Common myeloid progenitor, CD34-positive (primary cell): ENCODE data around the gene AFMID.

Source experiments
- CTCF ChIA-PET: fragments of 350-600 bp; sonication (Branson Sonifier 250); formaldehyde crosslinking; loops from one replicate; lab custom pipeline; 2021; ENCODE audit warnings: antibody characterized with exemption; lab: Charles Lee
- POLR2A ChIA-PET: fragments of 350-600 bp; sonication (Branson Sonifier 250); formaldehyde crosslinking; loops from one replicate; lab custom pipeline; 2021; ENCODE audit warnings: antibody characterized with exemption; lab: Charles Lee
- DNase-seq, 3 donors: peaks; one replicate each; pipeline versions ENCODE4 v3.0.0 to v3.0.0-alpha.2; 2013
- H3K27ac ChIP-seq, 2 experiments: 1 replicate in 1 of 2; 2 replicates in 1 of 2; pipeline ENCODE4 v1.7.0; 2013; ENCODE audit warnings: inconsistent platforms in 2 of 2, low read length in 2 of 2, mild to moderate bottlenecking in 2 of 2, low read depth in 1 of 2, moderate library complexity in 1 of 2; ENCODE audit not compliant: severe bottlenecking in 2 of 2, insufficient read depth in 1 of 2, poor library complexity in 1 of 2
- H3K27me3 ChIP-seq, 5 experiments: replicated peaks in 2 of 5; 1 replicate in 3 of 5; 2 replicates in 2 of 5; pipeline versions ENCODE4 v1.6.1 to v1.7.0; 2013; ENCODE audit warnings: low read length in 4 of 5, mild to moderate bottlenecking in 2 of 5, moderate library complexity in 2 of 5, inconsistent platforms in 1 of 5; ENCODE audit not compliant: insufficient read depth in 5 of 5, control insufficient read depth in 4 of 5
- H3K36me3 ChIP-seq, 4 experiments: 1 replicate in 2 of 4; 2 replicates in 2 of 4; pipeline versions ENCODE4 v1.6.1 to v1.7.0; 2013; ENCODE audit warnings: low read length in 3 of 4, control low read depth in 1 of 4, mild to moderate bottlenecking in 1 of 4; ENCODE audit not compliant: control insufficient read depth in 4 of 4, insufficient read depth in 4 of 4
- H3K4me1 ChIP-seq, 4 experiments: 1 replicate in 3 of 4; 2 replicates in 1 of 4; pipeline versions ENCODE4 v1.6.1 to v1.7.1; 2013; ENCODE audit warnings: low read length in 3 of 4, mild to moderate bottlenecking in 3 of 4, control low read depth in 1 of 4, inconsistent platforms in 1 of 4, moderate library complexity in 1 of 4; ENCODE audit not compliant: control insufficient read depth in 4 of 4, insufficient read depth in 4 of 4; ENCODE audit errors: control extremely low read depth in 1 of 4
- H3K4me3 ChIP-seq, 7 experiments: 1 replicate in 4 of 7; 2 replicates in 3 of 7; pipeline versions ENCODE4 v1.5.1 to v1.7.0; 2013; ENCODE audit warnings: mild to moderate bottlenecking in 7 of 7, low read length in 6 of 7, moderate library complexity in 6 of 7, inconsistent platforms in 2 of 7, low read depth in 2 of 7, control low read depth in 1 of 7; ENCODE audit not compliant: insufficient read depth in 4 of 7, control insufficient read depth in 1 of 7; ENCODE audit errors: extremely low read depth in 1 of 7
- H3K9me3 ChIP-seq, 5 experiments: 1 replicate in 4 of 5; 2 replicates in 1 of 5; pipeline versions ENCODE4 v1.6.1 to v1.7.1; 2013; ENCODE audit warnings: low read length in 4 of 5, mild to moderate bottlenecking in 2 of 5, inconsistent platforms in 1 of 5, low read depth in 1 of 5, moderate library complexity in 1 of 5; ENCODE audit not compliant: control insufficient read depth in 4 of 5, insufficient read depth in 2 of 5; ENCODE audit errors: control extremely low read depth in 1 of 5
- WGBS: methylation state at CpG from one replicate; pipeline ENCODE4 v1.1.5; 2013; ENCODE audit not compliant: insufficient coverage; 5-methylcytosine and 5-hydroxymethylcytosine counted together

AFMID gene

GRCh38 chr17:78241277-78242023, 54.3 kb downstream of the AFMID start:
- Histone ChIP-seq H3K36me3 (no peaks in the 10 kb centered on the region), H3K4me3 (no peak overlapping the region), H3K27ac (no peak overlapping the region), H3K4me1 (peaks cover 0 to 17% (median 9%) of the 10 kb centered on the region in 4 experiments), H3K27me3 (no peaks in the 10 kb centered on the region), H3K9me3 (no peaks in the 10 kb centered on the region)
- ChIA-PET POLR2A (no interaction called here), CTCF (interaction anchor here (1.2 to 1.9 kb wide), 3 partner anchors 8 to 104 kb away, joined by 4 to 7 read pairs (median 5); no protein-coding TSS in a partner anchor)
- 100% methylated on average over 9 of the region's 13 CpGs for WGBS
- peak in 2 of 3 donors; percentile 31 to 46 for DNase-seq

- ChIA-PET POLR2A (no interaction called here), CTCF (interaction anchor here (0.7 to 1.9 kb wide), 4 partner anchors 9 to 105 kb away, joined by 3 to 7 read pairs (median 4); no protein-coding TSS in a partner anchor)
- Histone ChIP-seq H3K4me1 (peaks cover 0 to 17% (median 9%) of the 10 kb centered on the region in 4 experiments), H3K4me3 (no peak overlapping the region), H3K27ac (no peak overlapping the region), H3K27me3 (no peaks in the 10 kb centered on the region), H3K9me3 (no peaks in the 10 kb centered on the region), H3K36me3 (no peaks in the 10 kb centered on the region)
- WGBS = 76% methylated on average over 14 of the region's 21 CpGs
- DNase-seq = peak in 2 of 3 donors; percentile 83 to 86
Observed at GRCh38 chr17:78242024-78242742, 55.0 kb downstream of the AFMID start.

- Histone ChIP-seq H3K36me3 (no peaks in the 10 kb centered on the region), H3K27me3 (no peaks in the 10 kb centered on the region), H3K4me1 (peaks cover 0 to 36% (median 30%) of the 10 kb centered on the region in 4 experiments), H3K27ac (no peak overlapping the region), H3K4me3 (no peak overlapping the region), H3K9me3 (no peaks in the 10 kb centered on the region)
- POLR2A ChIA-PET = no interaction called here
- no peak for DNase-seq
- WGBS = 88% methylated on average over 7 of the region's 8 CpGs
- CTCF ChIA-PET = interaction anchor here (1.3 to 2.9 kb wide), 3 partner anchors 10 to 171 kb away, joined by 3 to 13 read pairs (median 5); no protein-coding TSS in a partner anchor
Observed at GRCh38 chr17:78247304-78247703, 60.1 kb downstream of the AFMID start.

- Histone ChIP-seq H3K4me3 (no peak overlapping the region), H3K27me3 (no peaks in the 10 kb centered on the region), H3K4me1 (peaks cover 0 to 44% (median 37%) of the 10 kb centered on the region in 4 experiments), H3K27ac (no peak overlapping the region), H3K36me3 (no peaks in the 10 kb centered on the region), H3K9me3 (no peaks in the 10 kb centered on the region)
- no peak for DNase-seq
- WGBS = 91% methylated on average over 22 of the region's 30 CpGs
- POLR2A ChIA-PET = no interaction called here
- CTCF ChIA-PET = interaction anchor here (1.2 to 5.0 kb wide), 6 partner anchors 7 to 174 kb away, joined by 3 to 31 read pairs (median 5); partner anchors contain the start of gene TMEM235
Observed at GRCh38 chr17:78248051-78248914, 61.1 kb downstream of the AFMID start.

- no peak overlapping the region for H3K27ac ChIP-seq
- no peaks in the 10 kb centered on the region for H3K36me3 ChIP-seq
- peaks cover 3 to 52% (median 44%) of the 10 kb centered on the region in 4 experiments for H3K4me1 ChIP-seq
- CTCF ChIA-PET = interaction anchor here (0.7 to 5.0 kb wide), 17 partner anchors 8 to 173 kb away, joined by 3 to 31 read pairs (median 5); partner anchors contain the start of gene TMEM235
- POLR2A ChIA-PET = no interaction called here
- H3K9me3 ChIP-seq = no peaks in the 10 kb centered on the region
- H3K4me3 ChIP-seq = no peak overlapping the region
- WGBS = 94% methylated on average over 14 of the region's 16 CpGs
- DNase-seq = no peak
- no peaks in the 10 kb centered on the region for H3K27me3 ChIP-seq
Observed at GRCh38 chr17:78249074-78249817, 62.1 kb downstream of the AFMID start.
